Measurements from ENCODE around the gene APOBEC3C. TPM values are rescaled to one million over a fixed set of nuclear protein-coding genes. Genes with fewer than 3 reads are reported as not detected.
A peak's percentile ranks its signal among the peaks of the same experiment; 100 is the strongest.

APOBEC3C gene
- total RNA-seq: 10 to 100 TPM in 8 of 9 donors, 1 to 10 TPM in 1; 7.3 to 53.8 (median 26.3) TPM
- polyA plus RNA-seq: 10 to 100 TPM; 12.3 to 24.9 TPM
- long read RNA-seq, donor 1, transcript APOBEC3C-201 (4 exons, 2,818 nt): major isoform, 18 of 22 reads
- long read RNA-seq, donor 1, partial matches to known transcripts: 4 of 22 reads
- long read RNA-seq, donor 1, other reads (novel, unspliced or antisense): 0 of 22 reads
- long read RNA-seq, donor 2, transcript APOBEC3C-201 (4 exons, 2,818 nt): major isoform, 19 of 28 reads
- long read RNA-seq, donor 2, partial matches to known transcripts: 9 of 28 reads
- long read RNA-seq, donor 2, other reads (novel, unspliced or antisense): 0 of 28 reads
- long read RNA-seq, donor 3, transcript APOBEC3C-201 (4 exons, 2,818 nt): major isoform, 7 of 14 reads
- long read RNA-seq, donor 3, partial matches to known transcripts: 5 of 14 reads
- long read RNA-seq, donor 3, other reads (novel, unspliced or antisense): 0 of 14 reads

DNA sequence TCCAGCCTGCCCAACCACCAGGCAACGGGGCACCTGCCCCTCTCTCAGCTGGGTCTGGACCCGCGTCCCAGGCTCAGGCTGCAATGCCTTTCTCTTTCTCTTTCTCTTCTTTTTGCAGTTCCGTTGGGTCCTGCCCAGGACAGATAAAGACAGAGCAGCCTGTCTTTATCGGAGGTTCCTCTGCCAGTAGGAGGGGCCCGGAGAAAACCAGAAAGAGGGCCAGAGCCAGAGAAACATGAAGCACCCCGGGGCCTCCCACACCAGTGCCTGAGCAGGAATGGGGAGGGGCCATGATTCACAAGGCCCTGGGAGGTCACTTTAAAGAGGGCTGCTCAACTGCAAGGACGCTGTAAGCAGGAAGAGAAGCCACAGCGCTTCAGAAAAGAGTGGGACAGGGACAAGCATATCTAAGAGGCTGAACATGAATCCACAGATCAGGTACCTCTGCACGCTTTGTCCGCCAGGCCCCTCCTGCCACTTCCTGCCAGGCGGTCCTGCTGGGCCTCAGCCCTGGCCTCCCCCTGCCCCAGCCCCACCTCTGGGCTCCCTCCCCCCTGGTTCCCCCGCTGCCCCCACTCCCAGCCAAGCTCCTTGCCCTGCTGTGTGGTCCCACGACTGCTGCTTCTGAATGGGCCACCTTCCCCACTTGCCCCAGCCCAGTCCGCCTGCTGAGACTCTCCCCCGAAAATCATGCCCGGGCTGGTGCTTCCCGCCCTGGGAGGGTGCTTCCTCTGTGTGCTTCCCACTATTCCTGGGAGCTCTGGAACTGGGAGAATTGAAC is at the start of gene APOBEC3C:
APOBEC3C (plus strand) TSS at position 316 of the 781 bp plus-strand sequence; CDS start at position 422, 106 bp downstream.
- Histone ChIP-seq H3K27ac (peak within 1 kb of the TSS in 11 of 12 donors; percentile 70 to 94 (median 77)), H3K4me3 (peak within 1 kb of the TSS; percentile 20 to 71 (median 61)), H3K36me3 (peaks cover 0 to 5% (median 0%) of the 10 kb centered on the region in 9 donors), H3K9me3 (no peaks in the 10 kb centered on the region), H3K4me1 (peaks cover 0 to 22% (median 10%) of the 10 kb centered on the region in 12 donors), H3K27me3 (no peaks in the 10 kb centered on the region)
- peak; percentile 90 to 97 (median 96) for ATAC-seq
- 3 to 5% (median 4%) methylated on average over 16 to 18 of the region's 18 CpGs for WGBS, 4 donors
- TF ChIP-seq, protein P1, sequence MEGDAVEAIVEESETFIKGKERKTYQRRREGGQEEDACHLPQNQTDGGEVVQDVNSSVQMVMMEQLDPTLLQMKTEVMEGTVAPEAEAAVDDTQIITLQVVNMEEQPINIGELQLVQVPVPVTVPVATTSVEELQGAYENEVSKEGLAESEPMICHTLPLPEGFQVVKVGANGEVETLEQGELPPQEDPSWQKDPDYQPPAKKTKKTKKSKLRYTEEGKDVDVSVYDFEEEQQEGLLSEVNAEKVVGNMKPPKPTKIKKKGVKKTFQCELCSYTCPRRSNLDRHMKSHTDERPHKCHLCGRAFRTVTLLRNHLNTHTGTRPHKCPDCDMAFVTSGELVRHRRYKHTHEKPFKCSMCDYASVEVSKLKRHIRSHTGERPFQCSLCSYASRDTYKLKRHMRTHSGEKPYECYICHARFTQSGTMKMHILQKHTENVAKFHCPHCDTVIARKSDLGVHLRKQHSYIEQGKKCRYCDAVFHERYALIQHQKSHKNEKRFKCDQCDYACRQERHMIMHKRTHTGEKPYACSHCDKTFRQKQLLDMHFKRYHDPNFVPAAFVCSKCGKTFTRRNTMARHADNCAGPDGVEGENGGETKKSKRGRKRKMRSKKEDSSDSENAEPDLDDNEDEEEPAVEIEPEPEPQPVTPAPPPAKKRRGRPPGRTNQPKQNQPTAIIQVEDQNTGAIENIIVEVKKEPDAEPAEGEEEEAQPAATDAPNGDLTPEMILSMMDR (IDR thresholded peaks at IDR 0.05): no peak
- TF ChIP-seq POLR2A (IDR thresholded peaks at IDR 0.05): peak in 1 of 2 donors; percentile 53
- intact Hi-C loops (cut with DNase I): loop anchor here in 1 of 10 donors (5.0 kb wide), 1 partner anchor 103 kb away; no protein-coding TSS in a partner anchor
- peak; percentile 77 to 85 (median 78) for DNase-seq

DNA sequence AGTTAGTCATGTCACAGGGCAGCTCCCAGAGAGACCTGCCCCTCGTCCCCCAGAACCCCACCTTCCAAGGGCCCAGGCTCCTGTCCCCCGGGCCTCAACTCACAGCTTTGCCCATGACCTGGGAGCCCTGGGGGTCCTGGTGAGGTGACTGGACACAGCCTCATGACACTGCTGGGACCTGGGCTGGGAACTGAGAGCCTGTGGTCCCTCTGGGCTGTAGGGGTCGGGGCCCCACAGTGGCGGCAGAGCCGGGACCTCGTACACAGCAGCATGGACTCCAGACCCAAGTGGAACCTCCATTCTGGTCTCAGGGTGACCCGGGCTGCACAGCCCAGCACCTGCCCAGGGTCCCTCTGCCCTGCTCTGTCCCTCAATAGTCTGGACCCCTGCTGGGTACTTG is 49.8 kb upstream of the APOBEC3C start:
- Histone ChIP-seq H3K27me3 (peaks cover 0 to 8% (median 0%) of the 10 kb centered on the region in 9 donors), H3K9me3 (no peaks in the 10 kb centered on the region), H3K27ac (no peak overlapping the region), H3K4me3 (no peak overlapping the region), H3K4me1 (peaks cover 0 to 29% (median 0%) of the 10 kb centered on the region in 12 donors), H3K36me3 (no peaks in the 10 kb centered on the region)
- DNase-seq: no peak
- WGBS, 4 donors: 83 to 100% (median 87%) methylated on average over 1 to 7 of the region's 7 CpGs; no CpG with 5 or more reads in 1 of the 4 donors
- intact Hi-C loops (cut with DNase I): no loop called here
- TF ChIP-seq POLR2A (IDR thresholded peaks at IDR 0.05): no peak
- TF ChIP-seq, protein P1 (IDR thresholded peaks at IDR 0.05): no peak
- ATAC-seq: no peak

DNA sequence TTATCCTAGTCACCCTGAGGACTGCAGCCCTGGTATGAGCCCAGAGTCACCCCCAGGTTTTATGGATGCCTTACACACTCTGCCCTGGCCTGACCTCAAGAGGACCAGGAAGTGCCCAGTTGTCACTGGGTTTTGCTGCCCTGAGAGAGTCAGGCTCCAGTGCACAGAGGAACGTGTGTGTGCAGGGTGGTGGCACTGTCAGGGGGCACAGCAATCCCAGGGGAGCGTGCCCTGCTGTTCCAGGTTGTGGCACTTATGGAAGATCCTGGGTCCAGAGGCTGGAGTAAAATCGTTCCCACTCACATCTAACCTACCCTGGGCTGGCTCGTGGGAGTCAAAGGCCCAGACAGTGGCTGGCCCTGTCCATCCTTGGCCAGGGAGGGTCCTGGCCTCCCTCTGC is 49.1 kb upstream of the APOBEC3C start:
- Histone ChIP-seq H3K27ac (no peak overlapping the region), H3K9me3 (no peaks in the 10 kb centered on the region), H3K4me3 (no peak overlapping the region), H3K27me3 (peaks cover 0 to 8% (median 0%) of the 10 kb centered on the region in 9 donors), H3K36me3 (no peaks in the 10 kb centered on the region), H3K4me1 (peaks cover 0 to 34% (median 0%) of the 10 kb centered on the region in 12 donors)
- WGBS, 4 donors: 81 to 87% (median 84%) methylated on average over 3 to 4 of the region's 4 CpGs; no CpG with 5 or more reads in 1 of the 4 donors
- no peak for TF ChIP-seq POLR2A (IDR thresholded peaks at IDR 0.05)
- TF ChIP-seq, protein P1 (IDR thresholded peaks at IDR 0.05): no peak
- DNase-seq: no peak
- ATAC-seq: no peak
- intact Hi-C loops (cut with DNase I): no loop called here

Measured in heart left ventricle (tissue), 16 donors.